Measurements from ENCODE around the gene THOP1.
A peak's percentile ranks its signal among the peaks of the same experiment; 100 is the strongest.

THOP1 gene

GRCh38 chr19:2766594-2767372 is 18.5 kb upstream of the THOP1 start:
- Histone ChIP-seq H3K27ac (ENCODE audit: low read depth, low read length) (no peak overlapping the region), H3K27me3 (ENCODE audit: control insufficient read depth, insufficient read depth, low read length) (no peaks in the 10 kb centered on the region), H3K36me3 (ENCODE audit: control insufficient read depth, insufficient read depth, low read length) (peaks cover 16% of the 10 kb centered on the region), H3K9ac (ENCODE audit: low read length) (no peak overlapping the region), H3K4me1 (ENCODE audit: control insufficient read depth, insufficient read depth, low read length) (peaks cover 8% of the 10 kb centered on the region), H3K4me3 (ENCODE audit: low read length) (no peak overlapping the region)

- Histone ChIP-seq H3K4me1 (ENCODE audit: control insufficient read depth, insufficient read depth, low read length) (peaks cover 8% of the 10 kb centered on the region), H3K36me3 (ENCODE audit: control insufficient read depth, insufficient read depth, low read length) (peaks cover 12% of the 10 kb centered on the region), H3K4me3 (ENCODE audit: low read length) (no peak overlapping the region), H3K27ac (ENCODE audit: low read depth, low read length) (no peak overlapping the region), H3K27me3 (ENCODE audit: control insufficient read depth, insufficient read depth, low read length) (no peaks in the 10 kb centered on the region), H3K9ac (ENCODE audit: low read length) (no peak overlapping the region)
Measured at GRCh38 chr19:2767688-2768087, 17.6 kb upstream of the THOP1 start.

- Histone ChIP-seq H3K27me3 (ENCODE audit: control insufficient read depth, insufficient read depth, low read length) (no peaks in the 10 kb centered on the region), H3K4me3 (ENCODE audit: low read length) (no peak overlapping the region), H3K4me1 (ENCODE audit: control insufficient read depth, insufficient read depth, low read length) (peaks cover 8% of the 10 kb centered on the region), H3K9ac (ENCODE audit: low read length) (no peak overlapping the region), H3K36me3 (ENCODE audit: control insufficient read depth, insufficient read depth, low read length) (peaks cover 11% of the 10 kb centered on the region), H3K27ac (ENCODE audit: low read depth, low read length) (no peak overlapping the region)
Measured at GRCh38 chr19:2768365-2769132, 16.8 kb upstream of the THOP1 start.

GRCh38 chr19:2769218-2769617 is 16.1 kb upstream of the THOP1 start:
- Histone ChIP-seq H3K4me3 (ENCODE audit: low read length) (no peak overlapping the region), H3K9ac (ENCODE audit: low read length) (no peak overlapping the region), H3K27me3 (ENCODE audit: control insufficient read depth, insufficient read depth, low read length) (no peaks in the 10 kb centered on the region), H3K36me3 (ENCODE audit: control insufficient read depth, insufficient read depth, low read length) (peaks cover 8% of the 10 kb centered on the region), H3K4me1 (ENCODE audit: control insufficient read depth, insufficient read depth, low read length) (peaks cover 8% of the 10 kb centered on the region), H3K27ac (ENCODE audit: low read depth, low read length) (no peak overlapping the region)

- peak overlapping the region; percentile 71 for H3K27ac ChIP-seq (ENCODE audit: low read depth, low read length)
- H3K4me1 ChIP-seq (ENCODE audit: control insufficient read depth, insufficient read depth, low read length): peaks cover 8% of the 10 kb centered on the region
- no peak overlapping the region for H3K4me3 ChIP-seq (ENCODE audit: low read length)
Measured at GRCh38 chr19:2770055-2771013, 15.0 kb upstream of the THOP1 start.

GRCh38 chr19:2771786-2772674 is 13.3 kb upstream of the THOP1 start:
- Histone ChIP-seq H3K4me3 (ENCODE audit: low read length) (no peak overlapping the region), H3K27ac (ENCODE audit: low read depth, low read length) (peak overlapping the region; percentile 40), H3K9ac (ENCODE audit: low read length) (no peak overlapping the region), H3K4me1 (ENCODE audit: control insufficient read depth, insufficient read depth, low read length) (peaks cover 8% of the 10 kb centered on the region), H3K27me3 (ENCODE audit: control insufficient read depth, insufficient read depth, low read length) (no peaks in the 10 kb centered on the region), H3K36me3 (ENCODE audit: control insufficient read depth, insufficient read depth, low read length) (no peaks in the 10 kb centered on the region)

More at GRCh38 chr19:2770055-2771013, 15.0 kb upstream of the THOP1 start:
- H3K9ac ChIP-seq (ENCODE audit: low read length): no peak overlapping the region
- H3K36me3 ChIP-seq (ENCODE audit: control insufficient read depth, insufficient read depth, low read length): peaks cover 4% of the 10 kb centered on the region
- H3K27me3 ChIP-seq (ENCODE audit: control insufficient read depth, insufficient read depth, low read length): no peaks in the 10 kb centered on the region

GRCh38 chr19:2774083-2774679 is 11.1 kb upstream of the THOP1 start:
- H3K36me3 ChIP-seq (ENCODE audit: control insufficient read depth, insufficient read depth, low read length): no peaks in the 10 kb centered on the region
- no peak overlapping the region for H3K4me3 ChIP-seq (ENCODE audit: low read length)
- H3K9ac ChIP-seq (ENCODE audit: low read length): no peak overlapping the region
- peaks cover 8% of the 10 kb centered on the region for H3K4me1 ChIP-seq (ENCODE audit: control insufficient read depth, insufficient read depth, low read length)
- no peak overlapping the region for H3K27ac ChIP-seq (ENCODE audit: low read depth, low read length)
- no peaks in the 10 kb centered on the region for H3K27me3 ChIP-seq (ENCODE audit: control insufficient read depth, insufficient read depth, low read length)

- H3K4me1 ChIP-seq (ENCODE audit: control insufficient read depth, insufficient read depth, low read length): peaks cover 8% of the 10 kb centered on the region
- H3K36me3 ChIP-seq (ENCODE audit: control insufficient read depth, insufficient read depth, low read length): no peaks in the 10 kb centered on the region
- no peak overlapping the region for H3K4me3 ChIP-seq (ENCODE audit: low read length)
- peak overlapping the region; percentile 56 for H3K27ac ChIP-seq (ENCODE audit: low read depth, low read length)
- no peak overlapping the region for H3K9ac ChIP-seq (ENCODE audit: low read length)
- no peaks in the 10 kb centered on the region for H3K27me3 ChIP-seq (ENCODE audit: control insufficient read depth, insufficient read depth, low read length)
Measured at GRCh38 chr19:2774953-2775555, 10.2 kb upstream of the THOP1 start.

- H3K4me3 ChIP-seq (ENCODE audit: low read length): no peak overlapping the region
Measured at GRCh38 chr19:2775556-2776430, 9.5 kb upstream of the THOP1 start.

GRCh38 chr19:2777952-2778683 is 7.2 kb upstream of the THOP1 start:
- H3K4me3 ChIP-seq (ENCODE audit: low read length): no peak overlapping the region
- no peaks in the 10 kb centered on the region for H3K36me3 ChIP-seq (ENCODE audit: control insufficient read depth, insufficient read depth, low read length)
- H3K4me1 ChIP-seq (ENCODE audit: control insufficient read depth, insufficient read depth, low read length): peaks cover 8% of the 10 kb centered on the region
- no peak overlapping the region for H3K9ac ChIP-seq (ENCODE audit: low read length)
- H3K27ac ChIP-seq (ENCODE audit: low read depth, low read length): no peak overlapping the region
- H3K27me3 ChIP-seq (ENCODE audit: control insufficient read depth, insufficient read depth, low read length): no peaks in the 10 kb centered on the region

More at GRCh38 chr19:2775556-2776430, 9.5 kb upstream of the THOP1 start:
- Histone ChIP-seq H3K4me1 (ENCODE audit: control insufficient read depth, insufficient read depth, low read length) (peaks cover 1% of the 10 kb centered on the region), H3K27me3 (ENCODE audit: control insufficient read depth, insufficient read depth, low read length) (no peaks in the 10 kb centered on the region), H3K27ac (ENCODE audit: low read depth, low read length) (peak overlapping the region; percentile 56), H3K9ac (ENCODE audit: low read length) (no peak overlapping the region), H3K36me3 (ENCODE audit: control insufficient read depth, insufficient read depth, low read length) (no peaks in the 10 kb centered on the region)

Measured in rectal smooth muscle tissue (tissue), 1 donor.